WTC11 (cell line): ENCODE data around the gene NAB2. TPM values are rescaled to one million over a fixed set of nuclear protein-coding genes. Genes with fewer than 3 reads are reported as not detected.

ENCODE experiments used
- ATAC-seq: fragments of 200-7000 bp; cut with Tn5 transposase; 2 replicates; pipeline ENCODE4 v1.10.0; 2021; ENCODE audit warnings: mild to moderate bottlenecking, moderate library complexity
- CTCF ChIA-PET: fragments of 300-600 bp; sonication (Branson Sonifier 250); formaldehyde crosslinking; loops from one replicate; lab custom pipeline; 2021; ENCODE audit warnings: antibody characterized with exemption; lab: Charles Lee
- POLR2A ChIA-PET: fragments of 350-600 bp; sonication (Branson Sonifier 250); formaldehyde crosslinking; loops from one replicate; lab custom pipeline; 2021; ENCODE audit warnings: antibody characterized with exemption; lab: Charles Lee
- DNase-seq: peaks from one replicate; pipeline ENCODE4 v3.0.0; 2021; ENCODE audit warnings: low spot score
- H3K27ac Mint-ChIP-seq: 2 replicates; pipeline ENCODE4 v1.8.0; 2021; ENCODE audit warnings: mixed read lengths
- H3K27me3 Mint-ChIP-seq: 2 replicates; pipeline ENCODE4 v1.8.0; 2021; ENCODE audit warnings: low read depth, mild to moderate bottlenecking, moderate library complexity, mixed read lengths
- H3K36me3 Mint-ChIP-seq: 2 replicates; pipeline ENCODE4 v1.8.0; 2021; ENCODE audit warnings: mixed read lengths
- H3K4me1 Mint-ChIP-seq: 2 replicates; pipeline ENCODE4 v1.8.0; 2022; ENCODE audit warnings: mixed read lengths
- H3K4me3 Mint-ChIP-seq: 2 replicates; pipeline ENCODE4 v1.8.0; 2021; ENCODE audit warnings: mild to moderate bottlenecking, moderate library complexity, mixed read lengths
- H3K9me3 Mint-ChIP-seq: 2 replicates; pipeline ENCODE4 v1.8.0; 2021; ENCODE audit warnings: mixed read lengths
- AFF4 ChIP-seq: sonication (generic); formaldehyde crosslinking; IDR thresholded peaks from 2 replicates; pipeline ENCODE4 v1.8.1; 2023; ENCODE audit warnings: mild to moderate bottlenecking, missing genetic modification reagents, borderline replicate concordance
- ATF1 ChIP-seq: sonication (generic); formaldehyde crosslinking; IDR thresholded peaks from 2 replicates; pipeline ENCODE4 v1.8.1; 2023; ENCODE audit warnings: mild to moderate bottlenecking, moderate library complexity, missing genetic modification reagents
- FOXJ3 ChIP-seq: sonication (generic); formaldehyde crosslinking; IDR thresholded peaks from 2 replicates; pipeline ENCODE4 v1.9.0; 2021; ENCODE audit warnings: missing genetic modification reagents, mild to moderate bottlenecking, borderline replicate concordance
- FOXK1 ChIP-seq: sonication (generic); formaldehyde crosslinking; IDR thresholded peaks from 2 replicates; pipeline ENCODE4 v1.8.0; 2022; ENCODE audit warnings: mild to moderate bottlenecking, moderate library complexity, missing genetic modification reagents
- GRHL2 ChIP-seq: fragments of 250-450 bp; sonication (Bioruptor Pico); IDR thresholded peaks from 2 replicates; pipeline ENCODE4 v1.8.0; 2022; ENCODE audit warnings: mild to moderate bottlenecking, moderate library complexity; ENCODE audit not compliant: insufficient replicate concordance, severe bottlenecking
- GTF2I ChIP-seq: fragments of 250-450 bp; sonication (Bioruptor Pico); conservative IDR thresholded peaks from 2 replicates; pipeline ENCODE4 v1.4.0; 2021; ENCODE audit warnings: mild to moderate bottlenecking
- IRF1 ChIP-seq: sonication (generic); formaldehyde crosslinking; IDR thresholded peaks from 2 replicates; pipeline ENCODE4 v1.8.0; 2023; ENCODE audit warnings: missing genetic modification reagents
- NFATC4 ChIP-seq: fragments of 250-450 bp; sonication (Bioruptor Pico); IDR thresholded peaks from 2 replicates; pipeline ENCODE4 v1.9.0; 2021; ENCODE audit warnings: mild to moderate bottlenecking
- NFE2L1 ChIP-seq: sonication (generic); formaldehyde crosslinking; IDR thresholded peaks from 2 replicates; pipeline ENCODE4 v1.8.1; 2023; ENCODE audit warnings: missing genetic modification reagents
- NR3C1 ChIP-seq: sonication (generic); formaldehyde crosslinking; conservative IDR thresholded peaks from 2 replicates; pipeline ENCODE4 v1.8.1; 2023; ENCODE audit warnings: low read depth, mild to moderate bottlenecking, missing genetic modification reagents
- OVOL2 ChIP-seq: fragments of 250-450 bp; sonication (Bioruptor Pico); IDR thresholded peaks from 2 replicates; pipeline ENCODE4 v1.9.0; 2021; ENCODE audit warnings: mild to moderate bottlenecking, borderline replicate concordance
- RELA ChIP-seq: sonication (generic); formaldehyde crosslinking; IDR thresholded peaks from 2 replicates; pipeline ENCODE4 v1.8.1; 2022; ENCODE audit warnings: missing genetic modification reagents, mild to moderate bottlenecking, borderline replicate concordance
- RORB ChIP-seq: fragments of 250-450 bp; sonication (Bioruptor Pico); IDR thresholded peaks from 2 replicates; pipeline ENCODE4 v1.9.0; 2021; ENCODE audit warnings: mild to moderate bottlenecking
- STAT6 ChIP-seq: sonication (generic); formaldehyde crosslinking; conservative IDR thresholded peaks from 2 replicates; pipeline ENCODE4 v1.8.1; 2023; ENCODE audit warnings: mild to moderate bottlenecking, low read depth, missing genetic modification reagents, moderate library complexity
- TEAD1 ChIP-seq: sonication (generic); formaldehyde crosslinking; IDR thresholded peaks from 2 replicates; pipeline ENCODE4 v1.8.0; 2022; ENCODE audit warnings: mild to moderate bottlenecking, missing genetic modification reagents
- ZMAT4 ChIP-seq: fragments of 250-450 bp; sonication (Bioruptor Pico); IDR thresholded peaks from 2 replicates; pipeline ENCODE4 v1.9.0; 2021; ENCODE audit warnings: mild to moderate bottlenecking
- ZNF423 ChIP-seq: fragments of 250-450 bp; sonication (Bioruptor Pico); IDR thresholded peaks from 2 replicates; pipeline ENCODE4 v2.1.2; 2022; ENCODE audit warnings: mild to moderate bottlenecking, moderate library complexity
- ZNF671 ChIP-seq: fragments of 250-450 bp; sonication (Bioruptor Pico); IDR thresholded peaks from 2 replicates; pipeline ENCODE4 v1.8.0; 2021; ENCODE audit warnings: mild to moderate bottlenecking
- total RNA-seq: library from RNA; stranded (reverse); gene quantifications from 3 replicates; pipeline ENCODE4 v1.2.3, GENCODE V29; 2021
- TF ChIP-seq, protein P1 (sequence below): sonication (generic); formaldehyde crosslinking; IDR thresholded peaks from 2 replicates; pipeline ENCODE4 v1.8.0; 2022; ENCODE audit warnings: mild to moderate bottlenecking, missing genetic modification reagents
- TF ChIP-seq, protein P2 (sequence below): sonication (generic); formaldehyde crosslinking; IDR thresholded peaks from 2 replicates; pipeline ENCODE4 v1.8.1; 2023; ENCODE audit warnings: mild to moderate bottlenecking, missing genetic modification reagents, moderate library complexity

NAB2 gene
- total RNA-seq, 1 experiment from 2014 or later = 20.5 TPM

DNA sequence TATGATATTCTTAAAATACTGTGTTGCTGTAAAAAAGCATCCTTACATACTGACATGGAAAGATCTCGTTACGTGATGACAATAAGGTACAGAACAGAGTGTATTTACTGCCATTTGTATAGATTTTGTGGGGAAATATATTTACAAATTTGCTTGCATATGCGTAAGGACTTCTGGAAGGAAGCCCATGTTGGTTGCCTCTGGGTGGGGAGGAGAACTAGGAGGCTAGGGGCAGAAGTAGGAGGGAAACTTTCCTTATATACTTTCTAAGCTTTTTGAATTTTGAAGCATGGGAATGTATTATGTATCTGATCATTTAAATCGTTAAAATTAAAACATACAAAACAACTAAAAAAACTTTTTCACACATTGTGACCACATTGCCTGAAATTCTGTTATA lies 48.7 kb upstream of the NAB2 start:
- H3K36me3 Mint-ChIP-seq = no peaks in the 10 kb centered on the region
- CTCF ChIA-PET = interaction anchor here (1.0 to 1.4 kb wide), 5 partner anchors 9 to 136 kb away, joined by 3 to 6 read pairs (median 3); no protein-coding TSS in a partner anchor
- no peak overlapping the region for H3K27ac Mint-ChIP-seq
- H3K4me1 Mint-ChIP-seq = peaks cover 8% of the 10 kb centered on the region
- TF ChIP-seq, protein P1, sequence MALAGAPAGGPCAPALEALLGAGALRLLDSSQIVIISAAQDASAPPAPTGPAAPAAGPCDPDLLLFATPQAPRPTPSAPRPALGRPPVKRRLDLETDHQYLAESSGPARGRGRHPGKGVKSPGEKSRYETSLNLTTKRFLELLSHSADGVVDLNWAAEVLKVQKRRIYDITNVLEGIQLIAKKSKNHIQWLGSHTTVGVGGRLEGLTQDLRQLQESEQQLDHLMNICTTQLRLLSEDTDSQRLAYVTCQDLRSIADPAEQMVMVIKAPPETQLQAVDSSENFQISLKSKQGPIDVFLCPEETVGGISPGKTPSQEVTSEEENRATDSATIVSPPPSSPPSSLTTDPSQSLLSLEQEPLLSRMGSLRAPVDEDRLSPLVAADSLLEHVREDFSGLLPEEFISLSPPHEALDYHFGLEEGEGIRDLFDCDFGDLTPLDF = no peak
- TF ChIP-seq IRF1 (CRISPR knock-in tag) (no peak), ZMAT4 (CRISPR knock-in tag) (no peak), ZNF671 (no peak), FOXK1 (CRISPR knock-in tag) (no peak), STAT6 (CRISPR knock-in tag) (no peak), FOXJ3 (CRISPR knock-in tag) (no peak), OVOL2 (no peak), TEAD1 (CRISPR knock-in tag) (no peak), GRHL2 (no peak), AFF4 (CRISPR knock-in tag) (no peak), NFE2L1 (CRISPR knock-in tag) (no peak), ZNF423 (CRISPR knock-in tag) (no peak), GTF2I (CRISPR knock-in tag) (no peak), NR3C1 (no peak), ATF1 (no peak), RELA (CRISPR knock-in tag) (no peak), RORB (CRISPR knock-in tag) (no peak), NFATC4 (CRISPR knock-in tag) (no peak)
- TF ChIP-seq, protein P2, sequence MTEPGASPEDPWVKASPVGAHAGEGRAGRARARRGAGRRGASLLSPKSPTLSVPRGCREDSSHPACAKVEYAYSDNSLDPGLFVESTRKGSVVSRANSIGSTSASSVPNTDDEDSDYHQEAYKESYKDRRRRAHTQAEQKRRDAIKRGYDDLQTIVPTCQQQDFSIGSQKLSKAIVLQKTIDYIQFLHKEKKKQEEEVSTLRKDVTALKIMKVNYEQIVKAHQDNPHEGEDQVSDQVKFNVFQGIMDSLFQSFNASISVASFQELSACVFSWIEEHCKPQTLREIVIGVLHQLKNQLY (CRISPR knock-in tag) = no peak
- TF ChIP-seq, all 79 proteins: peak for 0
- no peaks in the 10 kb centered on the region for H3K9me3 Mint-ChIP-seq
- H3K4me3 Mint-ChIP-seq = no peak overlapping the region
- POLR2A ChIA-PET = no interaction called here
- ATAC-seq = no peak
- peaks cover 10% of the 10 kb centered on the region; the same call in 1 of the 2 replicates for H3K27me3 Mint-ChIP-seq
- DNase-seq = no peak
